ENCODE data around the gene GLO1.
A peak's percentile ranks its signal among the peaks of the same experiment; 100 is the strongest.
"Not testable (repeated sequence)": the region's sequence is repeated elsewhere in the genome, so short reads cannot be mapped to it uniquely, and the experiment has no call there.

Gene GLO1

GRCh38 chr6:38705924-38706323, 3.0 kb upstream of the GLO1 start:
- no peak for DNase-seq (ENCODE audit: low read depth)

- DNase-seq (ENCODE audit: low read depth) = no peak
Observed at GRCh38 chr6:38703949-38704590, 1.1 kb upstream of the GLO1 start.

DNA sequence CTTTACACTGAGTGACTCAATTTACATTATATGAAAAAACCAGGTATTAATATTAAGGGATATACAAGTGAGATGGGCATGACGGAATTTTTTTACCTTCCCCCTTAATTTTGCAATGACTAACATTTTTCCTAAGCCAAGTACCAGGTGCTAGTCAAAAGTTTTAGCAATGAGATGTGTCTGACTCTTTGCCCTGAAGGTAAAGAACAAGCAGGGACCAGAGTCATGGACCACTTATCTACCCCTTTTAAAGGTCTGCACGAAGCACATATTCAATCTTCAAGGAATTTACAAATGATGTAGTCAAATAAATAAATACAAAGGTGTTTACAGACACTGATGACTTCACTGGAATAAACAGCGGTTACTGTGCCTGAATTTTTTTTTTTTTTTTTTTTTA, 1.4 kb downstream of the GLO1 start:
- no peak for DNase-seq (ENCODE audit: low read depth)

- DNase-seq (ENCODE audit: low read depth) = not testable (repeated sequence)
Observed at GRCh38 chr6:38699702-38700101, 3.2 kb downstream of the GLO1 start.

DNA sequence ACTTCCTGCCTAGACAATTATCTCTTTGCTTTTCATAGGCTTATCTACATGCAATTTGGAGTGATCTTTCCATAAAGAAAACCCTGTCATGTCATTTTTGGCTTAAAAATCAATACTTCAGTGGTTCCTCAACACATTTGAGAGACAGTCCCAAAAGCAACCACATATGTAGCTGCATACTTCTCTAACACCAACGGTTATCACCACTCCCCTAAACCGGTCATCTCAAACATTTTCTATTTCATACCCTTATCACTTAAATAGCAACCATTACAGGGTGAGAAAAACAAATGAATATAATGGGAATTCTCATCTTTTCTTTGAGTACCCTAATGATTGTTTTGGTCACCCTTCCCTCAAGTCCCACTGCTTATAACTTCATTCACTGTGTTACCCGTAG, 5.1 kb downstream of the GLO1 start:
- no peak for DNase-seq (ENCODE audit: low read depth)

DNA sequence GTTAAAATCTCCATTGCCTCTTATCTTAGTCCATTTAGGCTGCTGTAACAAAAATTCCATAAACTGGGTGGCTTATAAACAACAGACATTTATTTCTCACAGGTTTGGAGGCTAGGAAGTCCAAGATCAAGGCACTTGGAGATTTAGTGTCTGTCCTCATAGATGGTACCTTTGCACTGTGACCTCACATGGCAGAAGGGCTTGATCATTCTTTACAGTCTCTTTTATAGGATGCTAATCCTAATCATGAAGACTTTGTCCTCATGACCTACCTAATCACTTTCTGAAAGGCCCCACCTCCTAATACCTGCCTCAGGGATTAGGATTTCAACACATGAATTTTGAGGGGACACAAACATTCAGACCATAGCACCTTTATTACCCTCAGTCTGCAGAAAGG, 6.6 kb downstream of the GLO1 start:
- no peak for DNase-seq (ENCODE audit: low read depth)

- no peak for DNase-seq (ENCODE audit: low read depth)
Observed at GRCh38 chr6:38695933-38696332, 7.0 kb downstream of the GLO1 start.

- DNase-seq (ENCODE audit: low read depth) = no peak
Observed at GRCh38 chr6:38695227-38695900, 7.6 kb downstream of the GLO1 start.

- no peak for DNase-seq (ENCODE audit: low read depth)
Observed at GRCh38 chr6:38688579-38689087, 14.3 kb downstream of the GLO1 start.

- no peak for DNase-seq (ENCODE audit: low read depth)
Observed at GRCh38 chr6:38687549-38687948, 15.4 kb downstream of the GLO1 start.

GRCh38 chr6:38687043-38687353, 15.9 kb downstream of the GLO1 start:
- no peak for DNase-seq (ENCODE audit: low read depth)

DNA sequence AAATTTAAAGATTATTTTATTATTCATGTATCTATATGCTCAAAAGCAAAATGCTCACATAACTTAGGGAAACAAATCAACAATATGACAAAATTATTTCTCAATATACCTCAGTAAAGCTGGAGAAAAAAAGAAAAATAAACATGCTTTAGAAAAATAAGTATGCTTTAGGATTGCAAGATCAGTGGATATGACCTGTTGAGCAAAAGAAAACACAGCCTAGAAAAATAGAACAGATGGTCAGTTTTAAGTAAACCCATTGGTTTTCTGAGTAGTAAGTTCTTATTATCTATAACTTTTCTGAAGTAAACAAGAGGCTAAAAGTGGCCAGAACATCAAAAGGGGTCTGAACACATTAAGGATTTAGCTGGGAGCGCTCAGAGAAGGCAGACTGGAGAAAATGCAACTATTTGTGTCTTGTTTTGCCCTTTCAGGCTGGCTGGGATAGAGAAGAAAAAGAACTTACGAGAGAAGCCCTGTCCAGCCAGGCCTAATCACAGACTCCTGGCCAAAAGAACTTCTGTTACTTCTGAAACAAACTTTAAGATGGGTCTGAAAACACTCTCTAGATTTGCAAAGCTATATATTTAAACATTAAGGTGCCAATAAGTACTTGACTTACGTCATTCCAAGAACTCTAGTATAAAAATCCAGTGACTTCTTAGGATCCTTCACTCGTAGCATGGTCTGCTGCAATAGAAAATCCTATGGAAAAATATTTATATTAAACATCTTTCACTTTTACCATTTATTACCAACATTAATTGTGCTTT, 16.5 kb downstream of the GLO1 start:
- DNase-seq (ENCODE audit: low read depth) = no peak

DNA sequence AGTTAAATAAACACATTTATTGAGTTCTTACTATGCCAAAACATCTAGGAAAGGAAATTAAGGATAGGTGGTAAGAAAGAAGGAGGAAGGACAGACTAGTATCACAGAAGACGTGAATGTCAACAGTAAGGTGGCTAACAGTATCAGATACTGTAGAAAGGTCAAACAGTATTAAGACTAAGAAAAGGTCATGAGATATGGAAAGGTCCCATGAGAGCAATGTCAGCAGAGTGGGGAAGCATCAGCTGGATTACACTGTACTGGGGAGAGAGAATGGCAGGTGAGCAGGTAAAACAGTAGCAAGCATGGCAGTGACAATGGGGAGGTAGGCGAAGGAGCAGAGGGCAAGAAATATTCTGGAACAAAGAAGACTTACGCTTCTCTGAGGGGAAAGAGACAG, 18.0 kb downstream of the GLO1 start:
- no peak for DNase-seq (ENCODE audit: low read depth)

GRCh38 chr6:38684237-38684636, 18.7 kb downstream of the GLO1 start:
- no peak for DNase-seq (ENCODE audit: low read depth)

- DNase-seq (ENCODE audit: low read depth) = no peak
Observed at GRCh38 chr6:38681850-38682249, 21.1 kb downstream of the GLO1 start.

DNA sequence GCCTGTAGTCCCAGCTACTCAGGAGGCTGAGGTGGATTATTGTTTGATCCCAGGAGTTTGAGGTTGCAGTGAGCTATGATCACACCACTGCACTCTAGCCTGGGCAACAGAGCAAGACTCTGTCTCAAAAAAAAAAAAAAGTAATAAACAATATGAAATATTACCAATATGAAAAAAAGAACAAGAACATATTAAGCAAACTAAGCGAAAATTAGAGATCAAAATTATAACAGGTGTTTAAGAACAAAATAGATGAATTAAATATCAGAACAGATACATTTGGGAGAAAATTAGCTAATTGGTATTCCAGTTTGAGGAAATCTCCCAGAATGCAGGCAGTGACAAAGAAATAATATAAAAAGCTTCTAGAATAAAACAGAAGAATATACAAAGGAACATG, 23.3 kb downstream of the GLO1 start:
- DNase-seq (ENCODE audit: low read depth) = no peak

GRCh38 chr6:38678178-38678760, 24.7 kb downstream of the GLO1 start:
- DNase-seq (ENCODE audit: low read depth) = no peak

- no peak for DNase-seq (ENCODE audit: low read depth)
Observed at GRCh38 chr6:38676974-38677544, 25.9 kb downstream of the GLO1 start.

DNA sequence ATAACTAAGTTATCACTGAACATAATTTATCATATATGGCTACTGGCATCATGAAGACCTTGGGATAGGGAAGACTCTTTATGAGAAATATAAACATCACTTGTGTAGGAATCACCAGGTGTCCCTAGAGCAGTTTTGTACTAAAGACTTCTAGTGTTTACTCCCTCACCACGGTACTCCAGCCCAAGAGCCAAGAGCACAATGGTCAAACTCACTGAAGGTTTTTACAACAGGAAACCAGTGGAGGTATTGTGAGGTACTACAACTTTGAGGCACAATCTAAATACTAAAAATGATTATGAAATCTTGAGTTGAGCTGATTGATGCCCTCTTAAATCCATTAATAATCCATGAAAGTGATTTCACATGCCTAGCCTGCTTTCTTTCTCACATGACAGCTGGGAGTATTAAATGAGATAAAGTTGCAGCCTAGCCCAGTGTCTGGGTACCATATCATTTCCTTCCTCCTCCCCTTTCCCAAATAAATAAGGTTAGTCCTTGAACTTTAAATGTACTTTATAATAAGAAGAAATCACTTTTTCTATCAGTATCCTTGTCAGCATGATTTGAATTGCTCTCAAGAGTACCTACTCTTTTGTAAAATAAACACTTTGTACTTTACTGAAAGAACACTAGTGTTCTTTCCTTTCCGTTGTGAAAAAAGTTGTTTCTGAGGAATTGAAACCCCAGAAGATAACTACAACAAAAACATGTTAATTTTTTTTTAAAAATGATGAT, 26.5 kb downstream of the GLO1 start:
- DNase-seq (ENCODE audit: low read depth) = no peak

DNA sequence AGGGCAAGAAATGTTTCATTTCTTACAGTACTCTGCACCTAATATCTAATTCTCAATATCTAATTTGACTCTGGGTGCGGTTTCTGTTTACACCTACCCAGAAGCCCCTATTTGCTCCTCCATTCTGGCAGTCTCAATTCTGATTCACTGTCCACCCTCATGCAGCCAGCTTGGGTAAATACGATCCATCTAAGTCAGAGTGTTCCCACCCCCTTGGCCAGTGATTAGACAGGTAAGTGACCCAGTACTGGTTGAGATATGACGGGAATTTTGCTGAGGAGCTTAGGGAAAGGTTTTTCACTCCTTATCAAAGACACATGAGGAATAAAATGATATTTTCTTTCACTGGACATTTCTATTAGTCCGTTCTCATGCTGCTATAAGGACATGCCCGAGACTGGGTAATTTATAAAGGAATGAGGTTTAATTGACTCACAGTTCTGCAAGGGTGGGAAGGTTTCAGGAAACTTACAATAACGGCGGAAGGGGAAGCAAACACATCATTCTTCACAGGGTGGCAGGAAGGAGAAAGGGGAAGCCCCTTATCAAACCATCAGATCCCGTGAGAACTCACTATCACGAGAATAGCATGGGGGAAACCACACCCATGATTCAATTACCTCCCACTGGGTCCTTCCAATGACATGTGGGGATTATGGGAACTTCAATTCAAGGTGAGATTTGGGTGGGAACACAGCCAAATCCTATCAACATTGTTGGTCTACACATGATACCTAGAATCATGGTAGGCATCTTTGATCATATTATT, 29.4 kb downstream of the GLO1 start:
- no peak for DNase-seq (ENCODE audit: low read depth)

DNA sequence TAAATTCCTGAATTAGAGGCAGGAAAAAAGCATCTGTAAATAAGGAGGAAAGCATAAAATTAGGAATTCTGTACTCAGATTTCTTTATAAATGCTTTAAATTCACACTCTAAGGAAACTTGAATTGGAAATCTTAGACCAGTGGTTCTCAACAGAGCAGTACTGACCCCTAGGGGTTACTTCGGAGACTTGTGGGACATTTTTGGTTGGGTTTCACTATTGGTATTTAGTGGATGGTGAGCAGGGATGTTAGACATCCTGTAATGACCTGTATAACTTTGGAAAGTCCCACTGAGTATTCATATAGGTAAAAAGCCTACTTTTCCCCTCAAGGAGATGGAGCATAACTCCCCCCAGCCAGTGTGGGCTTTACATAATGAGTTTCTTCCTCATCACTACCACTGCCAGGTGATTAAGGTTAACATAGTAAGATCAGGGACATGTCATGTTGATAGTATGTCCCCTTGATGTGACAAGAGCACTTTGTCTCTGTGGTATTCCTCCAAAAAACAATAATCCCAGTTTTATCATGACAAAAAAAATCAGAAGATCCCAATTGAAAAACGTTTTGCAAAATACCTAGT, 31.0 kb downstream of the GLO1 start:
- peak; percentile 17 for DNase-seq (ENCODE audit: low read depth)

Data from non-pigmented ciliary epithelial cell (primary cell).